Measurements from ENCODE around the gene ACIN1.

DNA sequence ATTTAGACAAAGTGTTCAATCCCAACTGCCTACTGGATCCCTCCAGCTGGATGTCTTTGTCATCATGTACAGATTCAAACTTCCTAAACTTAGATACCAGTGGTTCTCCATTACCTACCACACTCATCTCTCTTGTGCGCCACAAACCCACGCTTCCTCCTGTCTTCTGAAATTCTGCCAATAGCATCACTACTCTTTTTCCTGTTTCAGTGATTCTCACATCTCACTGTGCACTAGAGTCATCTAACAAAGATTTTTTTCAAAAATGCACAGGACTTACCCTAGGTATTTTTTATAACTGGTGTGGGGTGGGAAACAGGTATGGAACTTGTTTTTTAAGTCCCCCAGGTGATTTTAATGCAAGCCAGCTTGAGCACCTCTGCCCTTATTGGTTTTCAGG is 66.1 kb downstream of the ACIN1 start:
- TF ChIP-seq, protein P1, sequence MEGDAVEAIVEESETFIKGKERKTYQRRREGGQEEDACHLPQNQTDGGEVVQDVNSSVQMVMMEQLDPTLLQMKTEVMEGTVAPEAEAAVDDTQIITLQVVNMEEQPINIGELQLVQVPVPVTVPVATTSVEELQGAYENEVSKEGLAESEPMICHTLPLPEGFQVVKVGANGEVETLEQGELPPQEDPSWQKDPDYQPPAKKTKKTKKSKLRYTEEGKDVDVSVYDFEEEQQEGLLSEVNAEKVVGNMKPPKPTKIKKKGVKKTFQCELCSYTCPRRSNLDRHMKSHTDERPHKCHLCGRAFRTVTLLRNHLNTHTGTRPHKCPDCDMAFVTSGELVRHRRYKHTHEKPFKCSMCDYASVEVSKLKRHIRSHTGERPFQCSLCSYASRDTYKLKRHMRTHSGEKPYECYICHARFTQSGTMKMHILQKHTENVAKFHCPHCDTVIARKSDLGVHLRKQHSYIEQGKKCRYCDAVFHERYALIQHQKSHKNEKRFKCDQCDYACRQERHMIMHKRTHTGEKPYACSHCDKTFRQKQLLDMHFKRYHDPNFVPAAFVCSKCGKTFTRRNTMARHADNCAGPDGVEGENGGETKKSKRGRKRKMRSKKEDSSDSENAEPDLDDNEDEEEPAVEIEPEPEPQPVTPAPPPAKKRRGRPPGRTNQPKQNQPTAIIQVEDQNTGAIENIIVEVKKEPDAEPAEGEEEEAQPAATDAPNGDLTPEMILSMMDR (IDR thresholded peaks at IDR 0.05) = no peak
- no peak for TF ChIP-seq POLR2A (IDR thresholded peaks at IDR 0.05)

Data from testis (tissue), 2 donors.